Upper lobe of left lung (tissue), 6 donors: Measurements from ENCODE around the gene PTPRQ. TPM values are rescaled to one million over a fixed set of nuclear protein-coding genes. Genes with fewer than 3 reads are reported as not detected.

Source experiments
- ATAC-seq, 2 donors: fragments of 200-7000 bp; cut with Tn5 transposase; one replicate each; pipeline ENCODE4 v1.9.1; 2022; ENCODE audit warnings: mild to moderate bottlenecking in 2 of 2, moderate library complexity in 2 of 2; ENCODE audit not compliant: low FRiP score in 2 of 2
- DNase-seq, 2 donors: peaks; one replicate each; pipeline ENCODE4 v3.0.0-alpha.2; 2019 to 2020
- H3K27ac ChIP-seq, 4 donors: fragments of 200-600 bp; sonication (generic); one replicate each; pipeline ENCODE4 v1.5.1; 2016 to 2019
- H3K27me3 ChIP-seq, 4 donors: fragments of 200-600 bp; sonication (generic); one replicate each; pipeline ENCODE4 v1.5.1; 2017 to 2019
- H3K36me3 ChIP-seq, 4 donors: fragments of 200-600 bp; sonication (generic); one replicate each; pipeline ENCODE4 v1.5.1; 2016 to 2019
- H3K4me1 ChIP-seq, 4 donors: fragments of 200-600 bp; sonication (generic); one replicate each; pipeline ENCODE4 v1.5.1; 2018 to 2019
- H3K4me3 ChIP-seq, 4 donors: fragments of 200-600 bp; sonication (generic); one replicate each; pipeline ENCODE4 v1.5.1; 2017 to 2019; ENCODE audit warnings: mild to moderate bottlenecking in 2 of 4, moderate library complexity in 1 of 4
- H3K9me3 ChIP-seq, 4 donors: fragments of 200-600 bp; sonication (generic); one replicate each; pipeline ENCODE4 v1.5.1; 2018 to 2019
- CTCF ChIP-seq, 6 experiments: fragments of 450-650 bp in 4 of 6; fragments of 200-600 bp in 2 of 6; sonication (generic) in 2 of 6; IDR thresholded peaks; one replicate each; pipeline ENCODE4 v1.5.1; 2016 to 2019; ENCODE audit warnings: antibody characterized with exemption in 6 of 6
- EP300 ChIP-seq, 4 donors: sonication (generic); formaldehyde crosslinking; IDR thresholded peaks; one replicate each; pipeline ENCODE4 v1.5.1; 2017; ENCODE audit warnings: antibody characterized with exemption in 4 of 4, control low read depth in 2 of 4
- POLR2A ChIP-seq, 4 donors: fragments of 450-650 bp; IDR thresholded peaks; one replicate each; pipeline ENCODE4 v1.5.1; 2016 to 2017; ENCODE audit warnings: antibody characterized with exemption in 4 of 4, mild to moderate bottlenecking in 2 of 4
- POLR2AphosphoS5 ChIP-seq, 2 donors: sonication (generic); formaldehyde crosslinking; IDR thresholded peaks; one replicate each; pipeline ENCODE4 v1.5.1; 2017; ENCODE audit warnings: antibody characterized with exemption in 2 of 2
- WGBS, 2 donors: methylation state at CpG; one replicate each; pipeline ENCODE4 v1.1.5; 2017 to 2018; 5-methylcytosine and 5-hydroxymethylcytosine counted together
- total RNA-seq, 6 donors: library from RNA; depleted of rRNA in 4 of 6; stranded (reverse); fragments of >200 nt in 4 of 6; gene quantifications; one replicate each; pipeline versions ENCODE4 v1.1.0 to v1.2.1, GENCODE V29; 2016 to 2021
- donor health status: DM: no; HTN: no; CAD: no; lungs with moderate emphysema.
- donor health status: DM: no; HTN: yes; CAD: no; lungs with severe emphysema.

PTPRQ gene
- total RNA-seq = 10 to 100 TPM in 1 of 6 donors, 1 to 10 TPM in 5; 1.0 to 15.6 (median 5.0) TPM

GRCh38 chr12:80443974-80444666 lies at the start of gene PTPRQ:
Gene PTPRQ (plus strand): TSS chr12:80444235. CDS start chr12:80444346, 111 bp downstream.
- no peaks in the 10 kb centered on the region for H3K36me3 ChIP-seq
- no peaks in the 10 kb centered on the region for H3K27me3 ChIP-seq
- WGBS, 2 donors = 55 to 56% methylated on average over 4 of the region's 4 CpGs
- peak in 1 of 2 donors; percentile 21 for ATAC-seq
- no peak for TF ChIP-seq POLR2AphosphoS5 (IDR thresholded peaks at IDR 0.05)
- TF ChIP-seq EP300 (IDR thresholded peaks at IDR 0.05) = no peak
- no peak for TF ChIP-seq CTCF (IDR thresholded peaks at IDR 0.05)
- TF ChIP-seq POLR2A (IDR thresholded peaks at IDR 0.05) = no peak
- peak within 1 kb of the TSS in 1 of 4 donors; percentile 14 for H3K4me3 ChIP-seq
- DNase-seq = no peak
- H3K9me3 ChIP-seq = no peaks in the 10 kb centered on the region
- H3K4me1 ChIP-seq = peaks cover 0 to 5% (median 0%) of the 10 kb centered on the region in 4 donors
- peak within 1 kb of the TSS in 2 of 4 donors; percentile 31 to 59 for H3K27ac ChIP-seq

GRCh38 chr12:80400571-80400991 lies 43.5 kb upstream of the PTPRQ start:
- Histone ChIP-seq H3K27ac (no peak overlapping the region), H3K4me1 (no peaks in the 10 kb centered on the region), H3K9me3 (no peaks in the 10 kb centered on the region), H3K4me3 (peak overlapping the region in 1 of 4 donors; percentile 25), H3K36me3 (no peaks in the 10 kb centered on the region), H3K27me3 (no peaks in the 10 kb centered on the region)
- ATAC-seq = peak in 1 of 2 donors; percentile 42
- peak in 1 of 2 donors; percentile 79 for DNase-seq
- TF ChIP-seq CTCF (IDR thresholded peaks at IDR 0.05) = no peak
- TF ChIP-seq POLR2A (IDR thresholded peaks at IDR 0.05) = no peak
- no peak for TF ChIP-seq EP300 (IDR thresholded peaks at IDR 0.05)
- TF ChIP-seq POLR2AphosphoS5 (IDR thresholded peaks at IDR 0.05) = no peak
- WGBS, 2 donors = 25 to 39% methylated on average over 9 to 18 of the region's 20 CpGs

GRCh38 chr12:80401191-80401590 lies 42.8 kb upstream of the PTPRQ start:
- Histone ChIP-seq H3K9me3 (no peaks in the 10 kb centered on the region), H3K4me1 (no peaks in the 10 kb centered on the region), H3K4me3 (no peak overlapping the region), H3K27ac (no peak overlapping the region), H3K27me3 (no peaks in the 10 kb centered on the region), H3K36me3 (no peaks in the 10 kb centered on the region)
- no peak for ATAC-seq
- WGBS, 2 donors = 86 to 92% methylated on average over 3 of the region's 3 CpGs
- no peak for DNase-seq
- TF ChIP-seq CTCF (IDR thresholded peaks at IDR 0.05) (no peak), POLR2AphosphoS5 (IDR thresholded peaks at IDR 0.05) (no peak), POLR2A (IDR thresholded peaks at IDR 0.05) (no peak), EP300 (IDR thresholded peaks at IDR 0.05) (no peak)

GRCh38 chr12:80404629-80405028 lies 39.4 kb upstream of the PTPRQ start:
- TF ChIP-seq POLR2AphosphoS5 (IDR thresholded peaks at IDR 0.05) (no peak), POLR2A (IDR thresholded peaks at IDR 0.05) (no peak), EP300 (IDR thresholded peaks at IDR 0.05) (no peak), CTCF (IDR thresholded peaks at IDR 0.05) (no peak)
- Histone ChIP-seq H3K9me3 (no peaks in the 10 kb centered on the region), H3K36me3 (no peaks in the 10 kb centered on the region), H3K4me1 (no peaks in the 10 kb centered on the region), H3K4me3 (no peak overlapping the region), H3K27ac (no peak overlapping the region), H3K27me3 (no peaks in the 10 kb centered on the region)
- DNase-seq (no peak), ATAC-seq (no peak)
- 63 to 64% methylated on average over 2 of the region's 2 CpGs for WGBS, 2 donors

- ATAC-seq = no peak
- no peak for TF ChIP-seq EP300 (IDR thresholded peaks at IDR 0.05)
- no peak for TF ChIP-seq CTCF (IDR thresholded peaks at IDR 0.05)
- TF ChIP-seq POLR2A (IDR thresholded peaks at IDR 0.05) = no peak
- TF ChIP-seq POLR2AphosphoS5 (IDR thresholded peaks at IDR 0.05) = no peak
- H3K4me1 ChIP-seq = no peaks in the 10 kb centered on the region
- no peaks in the 10 kb centered on the region for H3K36me3 ChIP-seq
- no peaks in the 10 kb centered on the region for H3K9me3 ChIP-seq
- no peak overlapping the region for H3K4me3 ChIP-seq
- no peaks in the 10 kb centered on the region for H3K27me3 ChIP-seq
- no peak for DNase-seq
- no peak overlapping the region for H3K27ac ChIP-seq
Observed at GRCh38 chr12:80406253-80406652, 37.8 kb upstream of the PTPRQ start.
